ENCODE data around the gene PLCD1.

The PLCD1 gene

DNA sequence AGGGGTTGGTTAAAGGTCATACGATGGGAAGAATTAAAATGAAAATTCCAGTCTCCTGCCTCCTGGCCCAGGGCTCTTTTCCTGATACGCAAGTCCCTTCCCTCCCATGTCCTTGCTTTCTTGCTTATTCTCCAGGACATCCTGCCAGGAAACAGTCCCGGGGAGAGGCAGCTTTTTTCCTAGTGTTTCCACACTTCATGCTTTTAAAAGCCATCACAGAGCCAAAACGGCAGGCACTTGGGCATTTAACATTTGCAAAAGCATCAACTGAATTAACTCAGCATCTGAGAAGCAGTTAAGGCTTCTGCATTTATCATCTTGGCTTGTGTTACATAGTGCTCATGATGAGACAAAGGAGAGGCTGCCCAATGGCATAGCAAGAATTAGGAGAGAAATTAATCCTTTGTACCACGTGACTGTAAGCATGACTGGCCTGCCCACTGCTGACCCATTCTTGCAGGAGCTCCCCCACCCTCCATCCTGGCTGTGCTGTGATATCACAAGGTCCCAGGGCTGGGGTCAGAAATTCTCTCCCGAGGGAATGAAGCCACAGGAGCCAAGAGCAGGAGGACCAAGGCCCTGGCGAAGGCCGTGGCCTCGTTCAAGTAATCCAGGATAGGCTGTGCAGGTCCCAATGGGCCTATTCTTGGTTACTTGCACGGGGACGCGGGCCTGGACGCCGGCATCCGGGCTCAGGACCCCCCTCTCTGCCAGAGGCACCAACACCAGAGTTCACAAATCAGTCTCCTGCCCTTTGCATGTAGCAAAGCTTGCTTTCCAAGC, 60.4 kb downstream of the PLCD1 start:
- Histone ChIP-seq H3K36me3 (ENCODE audit: control insufficient read depth in 2 of 2, insufficient read depth in 2 of 2, low read length in 2 of 2) (peaks cover 3 to 10% of the 10 kb centered on the region in 2 donors), H3K4me1 (ENCODE audit: control insufficient read depth in 2 of 2, insufficient read depth in 2 of 2, low read length in 2 of 2) (peaks cover 6 to 18% of the 10 kb centered on the region in 2 donors), H3K27ac (ENCODE audit: low read depth in 2 of 2, low read length in 2 of 2) (no peak overlapping the region), H3K27me3 (ENCODE audit: control insufficient read depth in 2 of 2, insufficient read depth in 2 of 2, low read length in 2 of 2) (no peaks in the 10 kb centered on the region), H3K9ac (ENCODE audit: low read depth in 1 of 2, low read length in 2 of 2) (no peak overlapping the region), H3K4me3 (ENCODE audit: low read length in 2 of 2) (no peak overlapping the region), H3K9me3 (ENCODE audit: control insufficient read depth in 2 of 2, low read length in 2 of 2) (no peaks in the 10 kb centered on the region)

DNA sequence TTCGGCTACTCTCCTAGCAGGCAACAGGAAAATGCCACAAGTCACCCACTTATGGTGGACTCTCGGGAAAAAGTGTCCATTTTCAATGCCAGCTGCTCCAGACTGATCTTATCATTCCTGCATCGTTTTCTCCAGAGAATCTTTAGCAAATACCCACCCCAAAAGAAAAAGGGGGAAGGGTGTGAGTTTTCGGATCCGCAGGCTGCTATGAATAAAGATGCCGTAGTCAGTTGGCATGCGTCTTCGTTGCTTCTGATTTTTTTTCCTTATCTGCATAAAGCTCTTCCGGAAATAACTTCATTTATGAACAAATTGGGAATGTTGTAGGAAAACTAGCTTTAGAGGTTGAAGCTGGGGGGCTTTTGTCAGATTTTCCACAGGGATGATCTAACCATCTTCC, 61.2 kb downstream of the PLCD1 start:
- Histone ChIP-seq H3K36me3 (ENCODE audit: control insufficient read depth in 2 of 2, insufficient read depth in 2 of 2, low read length in 2 of 2) (peaks cover 0 to 8% of the 10 kb centered on the region in 2 donors), H3K9me3 (ENCODE audit: control insufficient read depth in 2 of 2, low read length in 2 of 2) (no peaks in the 10 kb centered on the region), H3K27ac (ENCODE audit: low read depth in 2 of 2, low read length in 2 of 2) (no peak overlapping the region)

DNA sequence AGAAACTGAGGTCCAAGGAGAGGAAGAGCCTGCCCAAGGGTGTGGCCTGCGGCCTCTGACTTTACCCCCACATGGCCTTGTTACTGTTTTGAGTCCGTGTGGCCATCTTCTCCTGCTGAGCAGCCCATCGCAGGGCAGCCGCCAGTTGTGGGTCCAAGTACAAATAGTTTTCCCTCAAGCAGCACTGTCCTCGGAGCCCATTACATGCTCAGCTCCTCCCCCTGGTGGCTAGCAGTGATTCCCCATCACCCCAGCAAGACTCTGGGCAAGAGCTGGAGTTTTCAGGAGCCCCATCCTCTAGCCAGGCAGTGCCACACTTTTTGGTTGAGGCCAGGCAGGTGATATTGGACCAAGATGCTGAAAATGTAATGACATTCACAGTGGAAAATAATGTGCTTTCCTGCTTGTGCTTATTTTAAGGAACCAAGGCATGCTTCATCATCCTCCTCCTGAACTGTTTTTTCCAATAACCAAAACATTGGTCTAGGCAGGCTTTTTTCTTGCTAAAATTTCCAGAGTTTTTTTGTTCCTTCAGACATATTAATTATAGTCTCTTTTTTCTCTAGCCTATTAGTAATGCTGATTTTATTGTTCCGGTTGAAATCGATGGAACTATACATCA, 62.1 kb downstream of the PLCD1 start:
- Histone ChIP-seq H3K27ac (ENCODE audit: low read depth in 2 of 2, low read length in 2 of 2) (no peak overlapping the region), H3K36me3 (ENCODE audit: control insufficient read depth in 2 of 2, insufficient read depth in 2 of 2, low read length in 2 of 2) (peaks cover 0 to 6% of the 10 kb centered on the region in 2 donors), H3K4me3 (ENCODE audit: low read length in 2 of 2) (no peak overlapping the region), H3K27me3 (ENCODE audit: control insufficient read depth in 2 of 2, insufficient read depth in 2 of 2, low read length in 2 of 2) (no peaks in the 10 kb centered on the region), H3K9me3 (ENCODE audit: control insufficient read depth in 2 of 2, low read length in 2 of 2) (no peaks in the 10 kb centered on the region), H3K4me1 (ENCODE audit: control insufficient read depth in 2 of 2, insufficient read depth in 2 of 2, low read length in 2 of 2) (peaks cover 11 to 31% of the 10 kb centered on the region in 2 donors), H3K9ac (ENCODE audit: low read depth in 1 of 2, low read length in 2 of 2) (no peak overlapping the region)

More for the DNA sequence above, 61.2 kb downstream of the PLCD1 start:
- no peak overlapping the region for H3K4me3 ChIP-seq (ENCODE audit: low read length in 2 of 2)
- H3K9ac ChIP-seq (ENCODE audit: low read depth in 1 of 2, low read length in 2 of 2) = no peak overlapping the region
- H3K27me3 ChIP-seq (ENCODE audit: control insufficient read depth in 2 of 2, insufficient read depth in 2 of 2, low read length in 2 of 2) = no peaks in the 10 kb centered on the region
- peaks cover 7 to 25% of the 10 kb centered on the region in 2 donors for H3K4me1 ChIP-seq (ENCODE audit: control insufficient read depth in 2 of 2, insufficient read depth in 2 of 2, low read length in 2 of 2)

DNA sequence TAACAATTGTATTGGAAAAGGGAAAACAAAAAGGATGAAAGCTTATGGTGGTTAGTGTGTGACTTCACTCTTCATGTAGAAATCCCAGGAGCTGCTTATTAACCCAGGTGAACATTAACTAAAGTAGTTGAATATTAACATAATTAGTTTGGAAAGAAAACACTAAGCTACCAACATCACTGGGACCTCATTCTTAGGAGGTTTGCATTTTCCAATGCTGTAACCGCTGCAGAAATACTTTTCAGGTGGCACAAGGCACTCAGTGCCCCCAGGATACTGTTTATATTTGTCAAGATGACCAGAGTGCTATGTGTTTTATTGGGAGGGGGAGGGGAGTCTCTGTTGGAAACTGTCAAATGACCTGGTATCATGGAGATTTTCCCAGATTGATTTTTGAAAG, 64.7 kb downstream of the PLCD1 start:
- Histone ChIP-seq H3K36me3 (ENCODE audit: control insufficient read depth in 2 of 2, insufficient read depth in 2 of 2, low read length in 2 of 2) (peaks cover 0 to 4% of the 10 kb centered on the region in 2 donors), H3K27me3 (ENCODE audit: control insufficient read depth in 2 of 2, insufficient read depth in 2 of 2, low read length in 2 of 2) (no peaks in the 10 kb centered on the region), H3K4me1 (ENCODE audit: control insufficient read depth in 2 of 2, insufficient read depth in 2 of 2, low read length in 2 of 2) (peaks cover 23 to 44% of the 10 kb centered on the region in 2 donors), H3K27ac (ENCODE audit: low read depth in 2 of 2, low read length in 2 of 2) (peak overlapping the region; percentile 69 to 77), H3K4me3 (ENCODE audit: low read length in 2 of 2) (peak overlapping the region in 1 of 2 donors; percentile 5), H3K9ac (ENCODE audit: low read depth in 1 of 2, low read length in 2 of 2) (peak overlapping the region in 1 of 2 donors; percentile 33), H3K9me3 (ENCODE audit: control insufficient read depth in 2 of 2, low read length in 2 of 2) (no peaks in the 10 kb centered on the region)

DNA sequence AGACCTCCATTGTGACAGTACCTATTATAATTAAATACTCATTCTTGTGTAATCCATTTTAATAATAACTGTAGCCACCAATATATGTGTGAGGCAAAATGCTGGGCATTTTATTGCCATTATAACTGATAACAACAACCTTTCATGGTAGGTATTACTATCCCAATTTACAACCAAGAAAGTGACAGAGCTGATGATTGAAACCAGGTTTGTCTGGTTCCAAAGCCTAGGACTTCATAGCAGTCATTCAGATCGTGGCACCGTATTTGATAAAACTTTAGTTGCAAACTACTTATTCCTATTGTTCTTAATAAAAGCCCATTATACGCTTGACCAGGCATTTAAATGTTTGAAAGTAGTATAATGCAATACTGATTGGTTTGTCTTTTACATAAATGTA, 65.3 kb downstream of the PLCD1 start:
- H3K9ac ChIP-seq (ENCODE audit: low read depth in 1 of 2, low read length in 2 of 2) = peak overlapping the region in 1 of 2 donors; percentile 33
- H3K4me3 ChIP-seq (ENCODE audit: low read length in 2 of 2) = peak overlapping the region in 1 of 2 donors; percentile 5
- peak overlapping the region; percentile 69 to 77 for H3K27ac ChIP-seq (ENCODE audit: low read depth in 2 of 2, low read length in 2 of 2)
- peaks cover 0 to 4% of the 10 kb centered on the region in 2 donors for H3K36me3 ChIP-seq (ENCODE audit: control insufficient read depth in 2 of 2, insufficient read depth in 2 of 2, low read length in 2 of 2)
- H3K4me1 ChIP-seq (ENCODE audit: control insufficient read depth in 2 of 2, insufficient read depth in 2 of 2, low read length in 2 of 2) = peaks cover 23 to 44% of the 10 kb centered on the region in 2 donors
- no peaks in the 10 kb centered on the region for H3K9me3 ChIP-seq (ENCODE audit: control insufficient read depth in 2 of 2, low read length in 2 of 2)
- H3K27me3 ChIP-seq (ENCODE audit: control insufficient read depth in 2 of 2, insufficient read depth in 2 of 2, low read length in 2 of 2) = no peaks in the 10 kb centered on the region

DNA sequence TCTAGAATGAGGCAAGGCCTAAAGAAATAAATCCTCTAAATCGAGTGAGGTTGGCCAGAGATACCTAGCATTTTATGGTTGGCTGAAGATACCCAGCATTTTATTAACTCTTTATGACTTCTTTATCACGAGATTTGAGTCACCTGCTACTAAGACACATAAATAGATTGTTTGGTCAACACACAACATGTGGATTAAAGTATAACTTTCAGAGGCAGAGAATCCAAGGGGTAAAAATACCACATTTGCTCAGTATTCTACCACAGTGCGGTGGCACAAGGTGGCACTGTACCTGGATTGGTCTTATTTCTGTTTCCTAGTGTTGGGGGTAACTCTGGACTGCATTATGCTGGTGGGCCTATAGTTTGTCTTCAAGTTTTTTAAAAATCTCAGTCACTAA, 65.8 kb downstream of the PLCD1 start:
- H3K9me3 ChIP-seq (ENCODE audit: control insufficient read depth in 2 of 2, low read length in 2 of 2) = no peaks in the 10 kb centered on the region
- peak overlapping the region; percentile 59 to 74 for H3K27ac ChIP-seq (ENCODE audit: low read depth in 2 of 2, low read length in 2 of 2)
- H3K4me1 ChIP-seq (ENCODE audit: control insufficient read depth in 2 of 2, insufficient read depth in 2 of 2, low read length in 2 of 2) = peaks cover 23 to 44% of the 10 kb centered on the region in 2 donors
- H3K27me3 ChIP-seq (ENCODE audit: control insufficient read depth in 2 of 2, insufficient read depth in 2 of 2, low read length in 2 of 2) = no peaks in the 10 kb centered on the region
- no peak overlapping the region for H3K9ac ChIP-seq (ENCODE audit: low read depth in 1 of 2, low read length in 2 of 2)
- no peak overlapping the region for H3K4me3 ChIP-seq (ENCODE audit: low read length in 2 of 2)
- peaks cover 0 to 2% of the 10 kb centered on the region in 2 donors for H3K36me3 ChIP-seq (ENCODE audit: control insufficient read depth in 2 of 2, insufficient read depth in 2 of 2, low read length in 2 of 2)

DNA sequence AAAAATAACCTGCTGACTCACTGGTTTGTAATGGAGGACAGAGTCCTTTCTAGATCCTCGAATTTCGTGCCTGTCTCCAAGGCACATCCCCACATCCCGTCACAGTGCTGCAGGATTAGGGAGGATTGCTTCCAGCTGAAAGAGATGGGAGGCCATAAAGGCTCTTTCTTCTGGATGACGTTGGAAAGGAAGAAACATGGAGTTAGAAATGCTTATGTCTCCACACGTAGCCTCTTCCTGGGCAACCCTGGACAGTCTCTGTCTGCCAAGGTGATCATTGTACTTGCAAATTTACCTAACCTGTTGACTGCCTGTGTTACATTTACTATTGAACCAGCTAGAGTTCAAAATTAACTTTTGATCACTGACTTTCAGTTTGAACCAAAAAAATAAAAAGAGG, 66.4 kb downstream of the PLCD1 start:
- Histone ChIP-seq H3K9me3 (ENCODE audit: control insufficient read depth in 2 of 2, low read length in 2 of 2) (no peaks in the 10 kb centered on the region), H3K9ac (ENCODE audit: low read depth in 1 of 2, low read length in 2 of 2) (no peak overlapping the region), H3K4me1 (ENCODE audit: control insufficient read depth in 2 of 2, insufficient read depth in 2 of 2, low read length in 2 of 2) (peaks cover 23 to 44% of the 10 kb centered on the region in 2 donors), H3K27me3 (ENCODE audit: control insufficient read depth in 2 of 2, insufficient read depth in 2 of 2, low read length in 2 of 2) (no peaks in the 10 kb centered on the region), H3K4me3 (ENCODE audit: low read length in 2 of 2) (no peak overlapping the region), H3K36me3 (ENCODE audit: control insufficient read depth in 2 of 2, insufficient read depth in 2 of 2, low read length in 2 of 2) (no peaks in the 10 kb centered on the region), H3K27ac (ENCODE audit: low read depth in 2 of 2, low read length in 2 of 2) (peak overlapping the region; percentile 59 to 74)

DNA sequence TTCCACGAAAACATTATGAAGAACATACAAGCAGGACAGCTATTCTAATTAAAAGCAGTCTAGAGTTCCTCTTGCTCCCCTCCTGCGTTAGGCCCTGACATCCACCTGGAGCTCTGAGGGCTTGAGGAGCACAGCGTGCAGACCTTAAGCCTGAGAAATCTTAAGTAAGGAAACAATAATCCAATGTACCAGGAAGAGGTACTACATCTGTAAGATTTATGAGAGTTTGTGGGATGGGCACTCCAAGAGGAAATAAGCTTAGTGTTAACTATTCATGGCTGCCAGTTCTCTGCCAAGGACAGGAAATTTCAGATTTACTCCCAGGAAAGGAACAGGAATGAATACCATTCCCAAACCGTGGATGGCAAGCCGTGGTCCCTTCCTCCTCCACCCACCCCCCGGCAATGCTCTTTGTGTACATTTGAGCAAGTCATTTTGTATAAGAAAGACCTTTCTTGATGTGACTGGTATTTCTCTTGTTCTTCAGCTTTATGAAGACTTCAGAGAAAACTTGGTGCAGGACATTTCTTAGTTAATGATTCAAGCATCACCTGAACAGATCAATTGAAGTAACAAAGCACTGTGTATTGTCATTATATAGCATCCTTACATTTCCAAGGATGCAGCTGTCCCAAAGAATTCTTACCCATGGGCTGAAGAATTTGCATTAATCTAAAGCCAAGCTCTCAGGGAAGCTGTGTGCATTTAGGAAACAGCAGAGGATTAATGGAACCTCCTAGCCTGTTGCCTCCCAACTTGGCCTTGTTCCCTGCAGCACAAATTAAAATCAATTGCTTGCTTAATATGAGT, 67.6 kb downstream of the PLCD1 start:
- no peak overlapping the region for H3K4me3 ChIP-seq (ENCODE audit: low read length in 2 of 2)

DNA sequence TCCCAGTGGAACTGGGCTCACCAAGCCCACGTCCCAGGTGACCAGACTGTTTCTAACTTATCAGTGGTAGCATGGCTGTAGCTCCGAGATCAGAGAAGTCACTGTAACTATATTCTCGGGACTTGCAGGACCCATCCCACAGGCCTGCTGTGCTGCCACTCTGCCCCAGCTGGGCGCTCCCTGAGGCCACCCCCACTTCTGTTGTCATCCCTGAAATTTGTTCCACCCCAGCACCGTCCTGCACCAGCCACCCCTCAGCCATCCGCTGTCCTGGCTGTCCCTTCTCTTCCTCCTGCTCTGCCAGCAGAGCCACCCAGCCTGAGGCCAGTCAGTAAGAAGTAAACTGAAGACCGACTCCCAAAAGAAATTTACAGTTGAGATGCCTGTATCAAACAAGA, 71.9 kb downstream of the PLCD1 start:
- Histone ChIP-seq H3K27me3 (ENCODE audit: control insufficient read depth in 2 of 2, insufficient read depth in 2 of 2, low read length in 2 of 2) (no peaks in the 10 kb centered on the region), H3K4me3 (ENCODE audit: low read length in 2 of 2) (no peak overlapping the region), H3K9me3 (ENCODE audit: control insufficient read depth in 2 of 2, low read length in 2 of 2) (no peaks in the 10 kb centered on the region), H3K27ac (ENCODE audit: low read depth in 2 of 2, low read length in 2 of 2) (peak overlapping the region; percentile 60 to 61), H3K36me3 (ENCODE audit: control insufficient read depth in 2 of 2, insufficient read depth in 2 of 2, low read length in 2 of 2) (peaks cover 0 to 9% of the 10 kb centered on the region in 2 donors), H3K9ac (ENCODE audit: low read depth in 1 of 2, low read length in 2 of 2) (peak overlapping the region in 1 of 2 donors; percentile 26), H3K4me1 (ENCODE audit: control insufficient read depth in 2 of 2, insufficient read depth in 2 of 2, low read length in 2 of 2) (peaks cover 13 to 29% of the 10 kb centered on the region in 2 donors)

More for the DNA sequence above, 67.6 kb downstream of the PLCD1 start:
- H3K36me3 ChIP-seq (ENCODE audit: control insufficient read depth in 2 of 2, insufficient read depth in 2 of 2, low read length in 2 of 2) = no peaks in the 10 kb centered on the region
- H3K27me3 ChIP-seq (ENCODE audit: control insufficient read depth in 2 of 2, insufficient read depth in 2 of 2, low read length in 2 of 2) = no peaks in the 10 kb centered on the region
- H3K9me3 ChIP-seq (ENCODE audit: control insufficient read depth in 2 of 2, low read length in 2 of 2) = no peaks in the 10 kb centered on the region
- peak overlapping the region in 1 of 2 donors; percentile 31 for H3K9ac ChIP-seq (ENCODE audit: low read depth in 1 of 2, low read length in 2 of 2)
- peaks cover 23 to 49% of the 10 kb centered on the region in 2 donors for H3K4me1 ChIP-seq (ENCODE audit: control insufficient read depth in 2 of 2, insufficient read depth in 2 of 2, low read length in 2 of 2)
- H3K27ac ChIP-seq (ENCODE audit: low read depth in 2 of 2, low read length in 2 of 2) = peak overlapping the region; percentile 81 to 86
